GM19397 (cell line): ENCODE measurements around the gene KIN.
"Not testable (repeated sequence)": the region's sequence is repeated elsewhere in the genome, so short reads cannot be mapped to it uniquely, and the experiment has no call there.

Experiments
- ATAC-seq: cut with Tn5 transposase; IDR thresholded peaks from one replicate; pipeline ENCODE4 v1.9.1; 2021; ENCODE audit warnings: mild to moderate bottlenecking, moderate library complexity; ENCODE audit not compliant: unreplicated experiment

The KIN gene, protein sequence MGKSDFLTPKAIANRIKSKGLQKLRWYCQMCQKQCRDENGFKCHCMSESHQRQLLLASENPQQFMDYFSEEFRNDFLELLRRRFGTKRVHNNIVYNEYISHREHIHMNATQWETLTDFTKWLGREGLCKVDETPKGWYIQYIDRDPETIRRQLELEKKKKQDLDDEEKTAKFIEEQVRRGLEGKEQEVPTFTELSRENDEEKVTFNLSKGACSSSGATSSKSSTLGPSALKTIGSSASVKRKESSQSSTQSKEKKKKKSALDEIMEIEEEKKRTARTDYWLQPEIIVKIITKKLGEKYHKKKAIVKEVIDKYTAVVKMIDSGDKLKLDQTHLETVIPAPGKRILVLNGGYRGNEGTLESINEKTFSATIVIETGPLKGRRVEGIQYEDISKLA

GRCh38 chr10:7787857-7788638 lies at the start of gene KIN, which contains the start of gene ATP5F1C:
TSS of gene KIN (minus strand) at chr10:7787993. CDS start at chr10:7787933, 60 bp downstream.
TSS of gene ATP5F1C (plus strand) at chr10:7788177. CDS start at chr10:7788208, 31 bp downstream.
- ATAC-seq, result peak; percentile 97

GRCh38 chr10:7836571-7836970 lies 48.8 kb upstream of the KIN start:
- ATAC-seq, result no peak

DNA sequence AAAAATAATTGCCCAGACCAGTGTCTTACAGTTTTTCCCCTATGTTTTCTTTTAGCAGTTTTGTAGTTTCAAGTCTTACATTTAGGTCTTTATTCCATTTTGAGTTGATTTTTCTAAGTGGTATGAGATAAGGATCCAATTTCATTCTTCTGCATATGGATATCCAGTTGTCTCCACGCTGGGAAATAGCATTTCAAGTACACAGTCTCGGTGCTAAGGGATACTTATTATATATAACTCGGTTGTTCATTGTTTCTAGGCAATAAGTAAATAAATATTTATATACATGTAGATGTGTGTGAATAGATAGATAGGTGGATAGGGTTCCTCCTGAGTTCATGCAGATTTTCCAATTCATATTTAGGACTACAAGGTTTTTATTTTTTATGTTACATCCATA lies 46.5 kb upstream of the KIN start:
- no peak for ATAC-seq

DNA sequence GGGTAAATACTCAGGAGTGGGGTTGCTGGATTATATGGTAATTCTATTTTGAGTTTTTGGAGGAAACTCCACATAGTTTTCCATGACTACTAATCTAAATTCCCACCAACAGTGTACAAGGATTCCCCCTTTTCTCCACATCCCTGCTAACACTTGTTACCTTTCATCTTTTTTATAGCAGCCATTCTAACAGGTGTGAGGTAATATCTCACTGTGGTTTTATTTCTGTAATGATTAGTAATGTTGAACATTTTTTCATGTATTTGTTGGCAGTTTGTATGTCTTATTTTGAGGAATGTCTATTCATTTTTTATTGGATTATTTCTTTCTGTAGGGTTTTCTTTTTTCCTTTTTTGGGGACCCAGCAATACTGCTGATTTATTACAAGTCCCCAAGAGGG lies 45.4 kb upstream of the KIN start:
- ATAC-seq, result no peak

GRCh38 chr10:7832060-7832459 lies 44.3 kb upstream of the KIN start:
- ATAC-seq, result no peak

GRCh38 chr10:7829289-7829834 lies 41.6 kb upstream of the KIN start:
- ATAC-seq, result no peak

- ATAC-seq, result no peak
These were observed 39.2 kb upstream of the KIN start for GRCh38 chr10:7826971-7827370.

GRCh38 chr10:7824251-7824650 lies 36.5 kb upstream of the KIN start:
- ATAC-seq, result no peak

DNA sequence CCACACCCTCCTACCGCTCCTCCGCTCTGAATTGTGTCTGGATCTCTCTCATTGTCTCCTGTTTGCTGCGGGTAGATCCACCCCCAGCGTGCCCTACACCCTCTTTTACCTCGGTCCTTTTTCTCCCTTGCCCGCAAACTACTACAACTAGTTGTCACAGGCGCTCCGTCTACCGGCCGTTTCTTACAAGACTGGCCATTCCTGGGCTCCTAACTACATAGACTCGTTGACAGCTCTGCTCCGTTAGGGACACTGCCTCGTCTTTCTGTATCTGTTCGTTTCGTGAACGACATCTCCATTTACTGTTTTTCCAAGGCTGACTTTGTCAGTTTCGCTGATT lies 31.3 kb upstream of the KIN start:
- peak; percentile 43 for ATAC-seq

DNA sequence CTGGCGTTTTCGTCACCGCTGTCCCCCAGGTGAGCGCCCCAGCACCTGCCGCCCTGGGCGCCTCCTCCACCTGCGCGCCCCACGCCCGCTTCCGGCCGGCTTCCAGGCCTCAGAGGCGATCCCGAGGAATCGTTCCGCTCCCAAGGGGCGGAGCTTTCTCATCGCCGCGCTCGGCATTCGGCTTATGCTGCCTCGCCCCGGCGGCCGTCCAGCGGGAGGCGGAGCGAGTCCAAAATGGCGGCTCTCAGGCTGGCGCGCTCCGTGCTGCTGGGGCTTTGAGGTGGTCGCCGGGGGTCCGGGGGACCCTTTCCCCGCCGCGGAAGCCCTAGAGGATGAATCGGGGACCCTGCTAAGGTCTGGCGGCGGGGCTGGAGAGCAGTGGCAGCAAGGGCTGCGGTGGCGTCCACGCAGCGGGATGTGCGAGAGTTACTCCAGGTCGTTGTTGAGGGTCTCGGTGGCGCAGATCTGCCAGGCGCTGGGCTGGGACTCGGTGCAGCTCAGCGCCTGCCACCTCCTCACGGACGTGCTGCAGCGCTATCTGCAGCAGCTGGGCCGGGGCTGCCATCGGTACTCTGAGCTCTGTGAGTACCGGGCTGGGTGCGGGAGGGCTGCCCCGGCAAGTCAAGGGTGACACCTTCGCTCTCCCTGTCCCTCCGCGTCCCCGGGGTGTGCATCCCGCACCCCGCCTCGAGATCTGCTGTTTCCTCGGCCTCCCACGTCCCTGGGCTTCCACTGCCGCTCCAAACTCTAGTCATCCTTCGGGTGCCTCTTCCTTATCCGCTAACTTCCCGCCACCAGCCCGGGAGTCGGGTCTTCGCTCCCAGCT lies 30.7 kb upstream of the KIN start, which contains the start of gene TAF3:
Gene TAF3, plus strand, starts transcription at position 211 of the 826 bp plus-strand sequence. Its CDS starts 205 bp downstream, at position 416.
- peak; percentile 86 for ATAC-seq

- ATAC-seq, result peak; percentile 9
These were observed 30.1 kb upstream of the KIN start for GRCh38 chr10:7817984-7818294.

GRCh38 chr10:7817576-7817975 lies 29.8 kb upstream of the KIN start:
- ATAC-seq, result no peak

GRCh38 chr10:7813481-7813880 lies 25.7 kb upstream of the KIN start:
- no peak for ATAC-seq

GRCh38 chr10:7811743-7812142 lies 23.9 kb upstream of the KIN start:
- not testable (repeated sequence) for ATAC-seq

DNA sequence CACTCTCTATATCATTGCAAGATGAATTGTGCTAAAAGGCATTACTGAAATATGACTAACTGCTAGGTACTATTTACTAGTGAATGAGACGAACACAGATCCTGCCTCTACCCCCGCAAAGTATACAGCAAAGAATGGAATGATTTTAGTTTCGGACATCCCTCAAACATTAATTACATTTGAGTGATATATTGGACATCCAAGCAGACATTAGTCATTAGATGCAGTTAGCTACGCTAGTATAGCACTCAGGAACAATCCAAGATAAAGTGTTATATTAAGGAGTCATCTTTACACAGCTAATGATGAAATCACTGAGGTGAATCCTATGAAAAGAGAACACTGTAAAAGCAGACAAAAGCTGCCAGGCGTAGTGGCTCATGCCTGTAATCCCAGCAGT lies 23.2 kb upstream of the KIN start:
- no peak for ATAC-seq

DNA sequence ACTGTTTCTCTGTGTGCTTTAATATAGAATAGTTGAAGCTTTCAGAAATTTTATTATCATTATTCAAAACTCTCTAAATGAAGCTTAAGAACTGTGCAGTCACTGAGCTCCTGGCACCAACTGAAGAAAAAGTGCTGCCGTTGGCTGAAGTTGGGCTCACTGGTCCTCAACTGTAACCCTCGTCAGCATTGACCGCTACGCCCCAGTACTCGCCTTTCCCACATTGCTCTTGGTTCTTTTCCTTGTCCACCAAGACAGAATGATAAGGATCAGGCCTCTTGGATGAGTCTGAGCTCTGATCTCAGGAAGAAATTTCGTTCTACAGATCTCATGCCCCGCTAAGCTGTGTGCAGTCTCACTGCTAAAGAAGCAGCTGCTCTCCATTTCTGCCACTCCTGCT lies 22.6 kb upstream of the KIN start:
- ATAC-seq, result no peak

- no peak for ATAC-seq
These were observed 21.0 kb upstream of the KIN start for GRCh38 chr10:7808686-7809267.

- no peak for ATAC-seq
These were observed 16.9 kb upstream of the KIN start for GRCh38 chr10:7804741-7805140.

- ATAC-seq, result no peak
These were observed 16.4 kb upstream of the KIN start for GRCh38 chr10:7804216-7804615.

DNA sequence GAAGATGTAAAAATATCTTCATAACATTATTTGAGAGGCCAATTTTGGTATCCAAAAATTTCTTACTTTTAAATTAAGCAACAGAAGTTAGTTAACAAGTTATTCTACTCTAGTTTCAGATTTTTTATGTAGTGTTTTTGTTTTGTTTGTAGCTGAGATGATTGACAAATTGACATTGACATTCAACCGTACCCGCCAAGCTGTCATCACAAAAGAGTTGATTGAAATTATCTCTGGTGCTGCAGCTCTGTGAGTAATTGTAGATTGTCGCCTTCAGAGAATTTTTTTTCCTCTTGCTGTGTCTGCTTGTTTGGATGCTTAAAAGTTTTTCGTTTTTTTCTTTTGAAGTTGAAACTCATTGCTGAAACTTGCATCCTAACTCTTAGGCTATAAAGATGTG lies 14.8 kb upstream of the KIN start:
- ATAC-seq, result no peak

DNA sequence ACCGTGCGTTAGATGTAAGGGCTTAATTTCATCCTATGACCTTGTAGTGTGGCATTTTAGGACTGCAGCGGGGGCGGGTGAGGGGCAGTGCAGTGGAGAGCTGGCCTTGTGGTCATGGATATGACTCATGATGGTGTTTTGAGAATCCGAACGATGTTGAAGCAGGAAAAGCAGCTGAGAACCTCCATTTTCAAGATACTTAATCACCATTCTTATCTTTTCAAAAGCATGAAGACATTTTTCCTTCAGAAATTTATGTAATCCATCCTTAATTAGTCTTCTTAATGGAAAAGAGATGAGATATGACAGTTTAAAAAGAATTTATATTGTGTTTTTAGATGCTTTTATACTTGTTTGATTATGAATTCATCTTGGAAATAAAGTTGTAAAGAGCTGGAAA lies 9.8 kb upstream of the KIN start:
- ATAC-seq, result no peak
